NCI-H187 treated with DMSO at 0.1 percent for 48 hours (cell line): ENCODE measurements around the gene UEVLD.
A peak's percentile ranks its signal among the peaks of the same experiment; 100 is the strongest.
"Not testable (repeated sequence)": the region's sequence is repeated elsewhere in the genome, so short reads cannot be mapped to it uniquely, and the experiment has no call there.

Experiments used
- DNase-seq: peaks from one replicate; lab custom pipeline; 2025; lab: John Stamatoyannopoulos, UW

Gene UEVLD

DNA sequence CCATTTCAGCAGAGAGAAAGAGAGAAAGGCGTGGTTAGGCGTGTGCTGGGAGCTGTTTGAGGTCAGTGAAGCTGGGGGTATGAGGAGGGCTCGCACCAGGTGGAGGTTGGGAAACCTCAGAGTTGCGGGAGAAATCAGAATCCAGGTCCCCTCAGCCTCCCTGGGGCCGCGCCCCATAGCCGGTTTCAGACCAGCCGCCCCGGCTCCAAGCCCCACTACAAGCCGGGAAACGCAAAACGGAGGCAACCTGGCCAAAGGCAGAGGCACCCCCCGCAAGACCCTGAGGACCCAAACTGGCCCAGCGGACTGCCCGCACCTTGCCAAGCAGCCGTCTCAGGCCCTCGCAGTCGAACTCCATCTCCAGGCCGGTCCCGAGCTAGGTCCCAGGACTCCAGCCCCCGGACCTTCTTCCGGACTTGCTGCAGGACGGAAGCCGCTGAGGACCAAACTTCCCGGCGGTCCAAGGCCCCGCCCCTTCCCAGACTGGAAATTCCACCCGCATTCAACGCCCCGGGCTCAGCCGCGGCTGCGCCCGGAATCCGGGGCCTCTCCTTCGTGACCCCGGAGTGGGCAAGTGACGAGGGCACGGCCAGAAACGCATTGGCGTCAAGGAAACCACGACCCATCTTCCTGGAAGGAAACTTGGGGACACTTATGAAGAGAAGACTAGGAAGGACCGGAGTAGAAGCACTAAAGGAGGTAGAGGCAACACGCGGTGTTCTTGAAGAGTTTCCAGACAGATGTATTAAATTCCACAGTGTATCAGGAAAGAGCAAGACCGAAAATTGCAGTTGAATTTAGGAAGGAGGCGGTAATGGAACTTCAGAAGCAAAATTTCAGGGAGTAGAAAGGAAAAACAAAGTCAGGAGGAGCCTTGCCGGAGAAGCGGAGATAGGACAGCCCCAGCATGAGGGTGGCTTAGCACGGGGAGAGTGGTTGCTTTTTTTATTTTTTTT lies at the start of gene UEVLD:
TSS of gene UEVLD (minus strand) at position 438 of the 956 bp plus-strand sequence. CDS start at position 358, 80 bp downstream.
- DNase-seq = peak; percentile 44

DNA sequence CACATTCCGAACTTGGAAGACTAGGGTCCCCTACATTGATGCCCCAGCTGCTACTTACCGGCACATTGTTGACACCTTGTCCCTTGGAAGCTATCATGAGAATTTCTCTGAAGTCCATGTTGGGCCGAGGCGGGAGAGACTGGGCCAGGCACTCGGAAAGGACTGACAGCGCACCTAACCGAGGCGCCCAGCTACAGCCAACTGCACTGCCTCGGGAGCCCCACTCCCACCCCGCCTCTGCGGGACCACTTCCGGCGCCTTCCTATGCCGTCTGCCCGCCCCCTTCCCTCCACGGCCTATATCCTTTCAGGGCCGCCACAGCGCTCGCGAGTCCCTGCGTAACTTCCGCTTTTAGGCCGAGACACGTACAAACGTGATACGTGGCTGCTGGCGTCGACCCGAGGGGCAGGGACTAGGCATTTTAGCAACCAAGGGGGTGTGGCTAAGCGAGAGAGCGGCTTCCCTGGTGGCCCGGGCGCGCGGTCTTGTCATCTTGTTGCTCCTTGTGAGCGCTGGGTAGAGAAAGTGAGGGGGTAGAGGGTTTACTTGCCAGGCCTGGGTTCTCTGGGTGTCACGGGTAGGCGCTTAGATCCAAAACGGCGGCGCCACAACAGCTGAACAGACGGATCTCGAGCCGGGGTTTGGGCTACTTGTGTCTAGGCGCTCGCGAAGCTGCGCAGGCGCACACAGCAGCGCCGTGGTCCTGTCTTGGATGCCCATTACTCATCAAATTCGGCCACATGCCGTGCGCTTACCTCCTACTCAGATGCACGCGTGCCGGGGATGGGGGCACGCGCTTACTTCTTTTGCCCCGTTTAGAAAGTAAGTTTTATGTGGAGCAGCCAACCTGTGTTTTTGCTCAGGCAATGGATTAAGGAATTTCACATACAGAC lies 45.9 kb upstream of the UEVLD start, which contains the start of gene SPTY2D1:
TSS of gene SPTY2D1 (minus strand) at position 203 of the 893 bp plus-strand sequence. CDS start at position 118, 85 bp downstream.
- DNase-seq = peak; percentile 93

DNA sequence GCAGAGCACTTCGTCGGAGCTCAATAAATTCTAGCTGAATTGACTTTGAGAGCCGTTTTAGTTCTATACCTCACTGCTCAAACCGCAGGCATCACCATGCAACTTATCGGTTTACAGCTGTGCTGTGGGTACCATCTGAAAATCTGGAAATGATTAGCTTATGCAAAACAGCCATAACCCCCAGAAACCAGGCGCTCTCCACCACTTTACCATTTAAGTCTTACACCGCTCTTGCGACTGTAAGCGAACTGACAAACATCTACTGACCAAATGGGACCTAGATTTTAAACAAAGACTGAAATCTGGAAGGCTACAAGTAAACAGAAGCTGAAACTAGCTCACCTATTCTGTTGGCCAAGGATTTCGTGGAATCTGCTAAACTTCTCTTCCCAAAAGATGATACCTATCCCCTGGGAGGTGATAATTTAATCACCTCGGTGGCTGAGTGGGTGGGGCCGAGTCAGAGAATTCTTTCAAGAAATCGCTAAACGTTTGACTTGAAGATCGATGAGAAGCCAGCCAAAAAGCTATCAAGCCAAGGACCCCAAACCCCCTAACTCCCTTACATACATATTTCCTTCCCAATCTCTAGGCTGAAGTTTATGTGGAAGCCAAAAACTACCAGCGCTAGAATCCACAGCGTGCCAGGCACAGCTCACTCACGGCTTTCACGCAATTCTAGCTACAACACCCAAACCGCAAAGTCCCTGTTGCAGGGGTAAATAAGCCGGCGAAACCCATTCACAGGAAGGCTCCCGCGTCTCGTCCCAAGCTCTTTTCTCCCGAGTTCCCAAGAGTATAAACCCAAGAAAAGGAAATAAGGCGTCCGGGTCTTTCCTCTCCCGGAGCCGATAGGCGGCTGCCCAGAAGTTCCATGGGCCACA lies 45.0 kb upstream of the UEVLD start:
- DNase-seq = no peak

DNA sequence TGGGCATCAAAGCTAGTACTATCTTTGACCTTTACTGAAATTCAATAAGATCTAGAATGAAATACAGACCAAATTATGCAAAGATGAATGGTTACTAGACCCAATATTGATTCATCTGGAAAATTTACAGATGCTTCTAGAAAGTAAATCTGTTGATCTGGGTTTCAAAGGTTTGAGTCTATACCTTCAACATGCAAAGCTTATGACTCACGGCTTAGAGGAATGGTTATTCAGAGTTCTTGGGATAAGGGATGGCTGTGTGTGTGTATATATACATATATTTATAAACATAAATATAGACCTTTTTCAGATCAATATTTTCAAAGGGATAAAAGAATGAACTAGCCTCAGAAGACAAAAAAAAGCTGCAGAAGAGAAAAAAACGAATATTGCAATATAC lies 44.3 kb upstream of the UEVLD start:
- no peak for DNase-seq

DNA sequence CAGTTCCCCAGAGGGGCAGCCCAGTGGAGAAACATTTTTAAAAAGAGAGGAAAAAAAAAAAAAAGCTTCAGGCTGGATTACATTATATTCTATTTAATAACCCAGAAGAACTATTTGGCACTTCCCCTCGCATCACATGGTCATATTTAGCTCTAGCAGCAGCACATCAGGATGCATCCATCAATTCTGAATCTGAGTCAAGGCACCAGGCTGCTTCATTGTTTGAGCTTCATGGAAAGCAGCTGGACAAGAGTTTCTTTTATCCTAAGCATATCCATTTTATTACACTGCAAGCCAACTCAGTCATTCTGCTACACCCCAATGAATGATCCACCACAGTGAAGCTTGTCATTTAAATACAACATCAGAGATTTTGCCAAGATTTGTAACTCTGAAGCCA lies 35.6 kb upstream of the UEVLD start:
- DNase-seq = no peak

DNA sequence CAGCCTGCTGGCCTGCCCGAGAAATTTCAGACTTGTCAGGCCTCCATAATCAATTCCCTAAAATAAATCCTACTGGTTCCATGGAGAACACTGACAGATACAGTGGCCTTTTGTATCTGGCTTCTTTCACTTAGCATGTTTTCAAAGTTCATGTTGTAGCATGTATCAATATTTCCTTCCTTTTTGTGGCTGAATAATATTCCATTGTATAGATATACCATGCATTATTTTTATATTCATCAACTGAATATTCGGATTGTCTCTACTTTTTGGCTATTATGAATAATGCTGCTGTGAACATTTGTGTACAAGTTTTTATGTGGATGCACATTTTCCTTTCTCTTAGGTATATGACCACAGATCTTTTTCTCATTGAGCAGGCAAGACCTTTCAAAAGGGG lies 35.2 kb upstream of the UEVLD start:
- no peak for DNase-seq

DNA sequence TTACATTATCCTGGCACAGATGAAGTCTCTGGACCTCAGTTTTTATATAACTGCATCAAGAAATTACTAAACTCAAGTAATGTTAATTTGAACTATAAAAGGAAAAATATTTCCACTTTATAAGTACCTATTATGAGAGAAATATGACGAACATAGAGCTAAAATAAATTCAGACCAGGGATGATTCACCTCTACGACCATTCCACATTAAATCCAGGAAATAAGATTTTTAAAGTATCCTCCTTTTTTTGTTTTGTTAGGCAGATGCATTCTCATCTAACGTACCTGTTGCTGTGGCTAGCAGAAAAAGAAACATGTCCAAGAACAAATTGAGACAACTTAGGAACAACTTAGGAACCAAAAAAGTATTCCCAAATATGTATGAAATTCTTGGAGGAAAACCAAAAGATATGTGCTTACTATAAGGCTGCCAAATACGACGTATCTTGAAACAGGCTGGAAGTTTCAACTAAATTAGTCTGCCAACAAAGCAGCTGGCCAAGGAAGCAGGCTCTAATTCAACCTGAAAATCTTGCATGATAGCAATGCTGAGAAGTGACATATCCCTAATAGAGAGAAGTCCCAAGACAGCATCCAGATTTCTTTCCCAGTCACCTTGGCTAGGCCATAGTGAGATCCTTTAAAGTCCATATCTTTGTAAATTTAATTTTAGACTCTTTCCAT lies 29.9 kb upstream of the UEVLD start:
- no peak for DNase-seq

DNA sequence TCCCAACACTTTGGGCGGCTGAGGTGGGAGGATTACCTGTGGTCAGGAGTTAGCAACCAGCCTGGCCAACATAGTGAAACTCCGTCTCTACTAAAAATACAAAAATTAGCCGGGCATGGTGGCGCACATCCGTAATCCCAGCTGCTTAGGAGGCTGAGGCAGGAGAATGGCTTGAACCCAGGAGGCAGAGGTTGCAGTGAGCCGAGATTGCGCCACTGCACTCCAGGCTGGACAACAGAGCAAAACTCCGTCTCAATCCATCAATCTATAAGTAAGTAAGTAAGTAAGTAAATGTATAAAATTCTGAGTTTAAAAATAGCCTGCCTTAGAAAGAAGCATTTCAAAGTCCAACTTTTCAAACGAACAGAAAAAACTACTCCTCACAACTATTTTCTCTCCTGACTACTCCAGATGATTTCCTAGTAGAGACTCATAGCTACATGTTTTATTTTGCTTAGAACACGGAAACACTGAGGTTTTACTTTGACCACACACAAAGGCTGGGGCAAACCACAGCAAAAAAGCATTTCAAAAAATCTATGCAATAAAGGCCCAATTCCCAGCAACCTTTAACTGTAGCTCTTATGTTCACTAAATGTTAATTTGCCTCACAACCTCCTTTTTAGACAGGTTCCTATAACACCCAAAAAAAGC lies 29.3 kb upstream of the UEVLD start:
- DNase-seq = no peak

- DNase-seq = no peak
Measured at GRCh38 chr11:18615628-18616392, 27.3 kb upstream of the UEVLD start.

- no peak for DNase-seq
Measured at GRCh38 chr11:18614667-18615066, 26.1 kb upstream of the UEVLD start.

DNA sequence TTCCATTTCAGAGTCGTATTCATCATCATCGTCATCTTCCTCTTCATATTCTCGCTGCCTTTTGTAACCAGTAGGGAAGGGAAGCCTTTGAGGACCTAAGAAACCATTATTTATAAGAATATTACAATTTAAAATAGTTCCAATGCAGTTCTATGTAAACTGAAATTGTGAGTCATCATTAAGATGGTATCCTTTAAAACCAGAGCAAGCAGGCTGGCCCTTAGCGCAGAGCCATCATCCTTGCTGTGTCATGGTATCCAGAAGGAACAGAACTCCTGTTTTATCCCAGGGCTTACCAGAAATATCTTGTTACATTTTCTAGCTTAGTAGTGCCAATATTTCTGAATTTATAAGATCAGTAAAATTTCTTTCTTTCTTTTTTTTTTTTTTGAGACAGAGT lies 23.9 kb upstream of the UEVLD start:
- no peak for DNase-seq

DNA sequence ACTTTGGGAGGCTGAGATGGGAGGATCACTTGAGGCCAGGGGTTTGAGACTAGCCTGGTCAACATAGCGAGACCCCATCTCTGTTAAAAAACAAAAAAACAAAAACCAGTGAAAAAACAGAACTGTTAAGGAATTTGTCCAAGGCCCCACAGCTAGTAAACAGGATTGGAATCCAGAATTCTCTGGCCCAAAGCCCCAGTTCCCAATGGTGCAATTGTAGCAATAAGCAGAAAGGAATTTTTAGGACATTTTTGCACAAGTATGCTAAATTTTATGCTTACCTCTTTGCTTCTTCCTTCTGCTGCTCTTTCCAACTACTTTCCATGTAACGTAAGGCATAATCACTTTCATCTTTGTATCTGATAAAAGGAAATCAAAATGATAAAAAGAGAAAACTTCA lies 22.7 kb upstream of the UEVLD start:
- no peak for DNase-seq

DNA sequence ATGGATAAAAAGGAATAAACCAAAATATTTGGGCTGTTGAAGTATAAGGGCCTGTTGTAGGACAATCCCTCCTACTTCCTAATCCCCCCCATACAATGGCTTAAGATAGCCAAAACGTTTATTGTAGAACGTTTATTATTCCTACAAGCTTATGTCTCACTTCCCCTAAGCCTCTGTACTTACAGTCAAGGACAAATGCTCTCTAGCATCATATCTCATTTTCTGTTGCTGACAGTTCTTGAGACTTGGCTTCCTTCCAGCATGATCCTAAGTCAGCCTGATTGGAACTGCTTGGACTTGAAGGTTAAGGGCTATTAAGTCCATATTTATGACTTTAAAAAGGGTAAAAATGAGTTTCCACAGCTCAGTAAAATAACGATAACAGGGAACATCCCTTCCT lies 19.8 kb upstream of the UEVLD start:
- no peak for DNase-seq

DNA sequence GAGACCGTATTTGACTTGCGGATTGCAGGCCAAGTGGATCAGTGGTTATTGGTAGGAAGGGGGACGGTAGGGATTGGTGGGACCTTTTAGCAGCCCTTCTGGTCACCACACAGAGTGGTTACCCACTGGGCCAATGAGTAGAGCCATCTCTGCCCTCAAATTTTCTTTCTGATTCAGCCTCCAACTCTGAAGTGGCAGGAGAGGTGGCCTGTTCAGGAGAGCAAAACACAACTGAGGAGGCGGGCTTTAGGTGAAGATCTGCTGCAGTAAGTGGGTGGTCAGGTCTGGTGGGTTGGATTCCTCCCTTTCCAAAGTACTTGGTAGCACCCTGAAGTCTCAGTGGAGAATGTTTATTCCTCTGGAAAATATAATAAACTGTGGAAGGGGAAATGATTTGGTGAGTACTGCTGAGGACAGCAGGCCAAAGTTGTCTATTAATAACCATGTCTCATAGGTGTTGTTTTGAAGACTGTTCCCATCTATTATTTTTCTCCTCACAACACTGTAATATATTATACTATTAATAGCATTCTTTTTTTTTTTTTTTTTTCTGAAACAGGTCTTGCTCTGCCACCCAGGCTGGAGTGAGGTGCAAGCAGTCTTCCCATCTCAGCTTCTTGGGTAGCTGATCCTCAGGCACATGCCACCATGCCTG lies 12.5 kb upstream of the UEVLD start:
- no peak for DNase-seq

DNA sequence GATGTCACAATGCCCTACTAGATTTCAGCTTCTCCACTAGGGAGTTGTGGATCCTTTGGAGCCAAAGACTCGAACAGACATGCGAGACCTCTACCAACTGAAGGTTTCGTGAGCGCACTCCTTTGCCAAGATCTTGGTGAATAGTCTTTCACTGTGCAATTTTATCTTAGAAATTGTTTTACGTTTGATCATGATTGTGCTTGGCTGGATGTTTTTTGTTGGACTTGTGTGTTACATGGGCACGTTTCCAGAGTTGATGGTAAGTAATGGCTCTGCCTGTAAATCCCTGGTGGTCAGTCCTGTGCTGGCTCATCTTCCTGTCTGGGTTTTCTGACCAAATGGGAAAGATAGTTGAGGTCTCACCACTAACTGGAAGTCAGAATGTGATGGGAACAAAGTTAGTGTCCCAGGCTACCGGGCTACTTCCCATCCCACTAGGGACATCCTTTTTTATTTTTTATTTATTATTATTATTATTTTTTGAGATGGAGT lies 11.3 kb upstream of the UEVLD start, which contains the start of gene MISFA:
TSS of gene MISFA (plus strand) at position 51 of the 492 bp plus-strand sequence. CDS start at position 191, 140 bp downstream.
- DNase-seq = no peak

- DNase-seq = no peak
Measured at GRCh38 chr11:18594999-18595749, 6.6 kb upstream of the UEVLD start.

DNA sequence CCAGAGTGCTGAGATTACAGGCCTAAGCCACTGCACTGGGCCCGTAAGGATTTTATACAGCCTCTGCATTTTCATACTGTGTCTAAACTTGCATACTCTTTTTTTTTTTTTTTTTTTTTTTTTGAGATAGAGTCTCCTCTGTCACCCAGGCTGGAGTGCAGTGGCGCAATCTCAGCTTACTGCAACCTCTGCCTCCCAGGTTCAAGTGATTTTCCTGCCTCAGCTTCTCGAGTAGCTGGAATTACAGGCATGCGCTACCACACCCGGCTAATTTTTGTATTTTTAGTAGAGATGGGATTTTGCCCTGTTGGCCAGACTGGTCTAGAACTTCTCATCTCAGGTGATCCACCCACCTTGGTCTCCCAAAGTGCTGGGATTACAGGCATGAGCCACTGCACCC lies 5.6 kb upstream of the UEVLD start:
- not testable (repeated sequence) for DNase-seq

GRCh38 chr11:18590571-18590970 lies 2.0 kb upstream of the UEVLD start:
- no peak for DNase-seq
